Measurements from ENCODE around the gene ADAMTS19. TPM values are rescaled to one million over a fixed set of nuclear protein-coding genes. Genes with fewer than 3 reads are reported as not detected.
"Not testable (repeated sequence)": the region's sequence is repeated elsewhere in the genome, so short reads cannot be mapped to it uniquely, and the experiment has no call there.

Gene ADAMTS19
- total RNA-seq, 2 experiments from 2014 or later: not detected

DNA sequence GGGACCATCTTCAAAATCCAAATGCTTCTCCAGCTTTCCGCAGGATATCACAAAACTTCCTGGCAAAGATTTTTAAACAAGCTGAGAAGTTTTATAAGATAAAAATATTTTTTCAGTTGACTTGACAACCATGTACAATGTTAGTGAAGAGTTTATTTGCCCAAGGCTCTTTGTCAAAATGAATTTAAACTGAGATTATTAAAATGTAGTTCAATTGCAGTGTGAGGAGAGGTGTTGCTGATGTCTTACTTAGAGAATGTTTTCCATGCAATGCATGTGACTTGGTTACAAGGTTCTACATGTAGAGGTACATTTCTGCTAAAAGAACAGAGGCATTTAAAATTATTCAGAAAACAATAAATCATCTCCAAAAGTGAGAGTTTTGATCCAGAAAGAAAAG is 156.4 kb downstream of the ADAMTS19 start:
- POLR2A ChIA-PET: interaction anchor here (0.6 kb wide), 1 partner anchor 30 kb away, joined by 3 read pairs; no protein-coding TSS in a partner anchor
- no peaks in the 10 kb centered on the region for H3K36me3 Mint-ChIP-seq (ENCODE audit: low read depth)
- H3K27me3 Mint-ChIP-seq: no peaks in the 10 kb centered on the region
- CTCF ChIA-PET: no interaction called here
- no peaks in the 10 kb centered on the region for H3K4me1 Mint-ChIP-seq
- H3K27ac Mint-ChIP-seq: no peak overlapping the region
- no peak for DNase-seq
- no peaks in the 10 kb centered on the region for H3K9me3 Mint-ChIP-seq (ENCODE audit: low read depth)
- no peak for ATAC-seq
- no peak overlapping the region for H3K4me3 Mint-ChIP-seq
- intact Hi-C loops (cut with DNase I, micrococcal nuclease): no loop called here

DNA sequence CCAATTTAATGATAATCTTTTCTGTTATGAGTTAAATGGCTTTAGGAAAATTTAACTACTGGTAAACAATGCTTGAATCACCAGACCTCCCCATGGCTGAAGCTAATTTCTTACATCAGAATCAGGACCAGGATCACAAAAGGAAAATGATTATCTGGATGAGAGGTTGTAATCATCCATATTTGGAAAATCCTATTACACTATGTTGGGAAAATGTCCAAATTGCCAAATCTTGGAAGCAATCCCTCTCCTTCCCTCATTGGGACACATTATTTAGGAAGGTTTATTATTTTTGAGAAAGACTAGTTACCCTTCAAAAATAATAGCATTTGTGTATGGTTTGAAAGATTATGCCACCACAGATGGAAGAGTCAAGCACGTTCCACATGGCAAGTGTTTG is 157.1 kb downstream of the ADAMTS19 start:
- DNase-seq (no peak), ATAC-seq (no peak)
- H3K9me3 Mint-ChIP-seq (ENCODE audit: low read depth): no peaks in the 10 kb centered on the region
- POLR2A ChIA-PET: no interaction called here
- H3K4me1 Mint-ChIP-seq: no peaks in the 10 kb centered on the region
- no peak overlapping the region for H3K4me3 Mint-ChIP-seq
- no peak overlapping the region for H3K27ac Mint-ChIP-seq
- H3K36me3 Mint-ChIP-seq (ENCODE audit: low read depth): no peaks in the 10 kb centered on the region
- H3K27me3 Mint-ChIP-seq: no peaks in the 10 kb centered on the region
- CTCF ChIA-PET: no interaction called here
- intact Hi-C loops (cut with DNase I, micrococcal nuclease): no loop called here

- ChIA-PET POLR2A (no interaction called here), CTCF (no interaction called here)
- DNase-seq: no peak
- intact Hi-C loops (cut with DNase I, micrococcal nuclease): no loop called here
- no peaks in the 10 kb centered on the region for H3K27me3 Mint-ChIP-seq
- no peak for ATAC-seq
- H3K4me3 Mint-ChIP-seq: no peak overlapping the region
- H3K4me1 Mint-ChIP-seq: no peaks in the 10 kb centered on the region
- no peaks in the 10 kb centered on the region for H3K36me3 Mint-ChIP-seq (ENCODE audit: low read depth)
- H3K9me3 Mint-ChIP-seq (ENCODE audit: low read depth): no peaks in the 10 kb centered on the region
- H3K27ac Mint-ChIP-seq: no peak overlapping the region
Measured at GRCh38 chr5:129619782-129620181, 159.7 kb downstream of the ADAMTS19 start.

GRCh38 chr5:129622531-129622930 is 162.4 kb downstream of the ADAMTS19 start:
- intact Hi-C loops (cut with DNase I, micrococcal nuclease): no loop called here
- no peaks in the 10 kb centered on the region for H3K4me1 Mint-ChIP-seq
- no peaks in the 10 kb centered on the region for H3K9me3 Mint-ChIP-seq (ENCODE audit: low read depth)
- ChIA-PET POLR2A (no interaction called here), CTCF (no interaction called here)
- ATAC-seq: no peak
- no peaks in the 10 kb centered on the region for H3K27me3 Mint-ChIP-seq
- H3K4me3 Mint-ChIP-seq: no peak overlapping the region
- DNase-seq: no peak
- H3K27ac Mint-ChIP-seq: no peak overlapping the region
- no peaks in the 10 kb centered on the region for H3K36me3 Mint-ChIP-seq (ENCODE audit: low read depth)

DNA sequence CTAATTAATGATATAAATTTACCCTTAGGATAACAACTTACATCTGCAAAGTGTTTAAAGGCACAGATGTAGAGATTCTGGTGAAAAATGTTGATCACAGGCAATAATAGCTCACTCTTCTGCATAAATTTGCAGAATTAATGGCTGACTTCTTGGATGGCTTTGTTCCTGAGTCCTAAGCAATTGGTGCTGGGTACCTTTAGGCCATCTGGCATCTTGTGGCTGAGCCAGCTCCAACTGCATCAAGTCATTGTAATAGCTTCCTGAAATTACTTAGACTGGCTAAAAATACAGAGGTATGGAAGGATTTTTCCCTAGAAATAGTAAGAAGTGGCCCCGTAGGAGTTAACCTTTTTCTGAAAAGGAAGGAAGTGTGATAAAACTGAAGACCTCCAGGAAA is 169.5 kb downstream of the ADAMTS19 start:
- POLR2A ChIA-PET: no interaction called here
- peaks cover 6% of the 10 kb centered on the region for H3K9me3 Mint-ChIP-seq (ENCODE audit: low read depth)

GRCh38 chr5:129630101-129630500 is 170.0 kb downstream of the ADAMTS19 start:
- no peaks in the 10 kb centered on the region for H3K4me1 Mint-ChIP-seq
- intact Hi-C loops (cut with DNase I, micrococcal nuclease): no loop called here
- ChIA-PET CTCF (no interaction called here), POLR2A (no interaction called here)
- H3K4me3 Mint-ChIP-seq: no peak overlapping the region
- peaks cover 6% of the 10 kb centered on the region for H3K9me3 Mint-ChIP-seq (ENCODE audit: low read depth)
- H3K27ac Mint-ChIP-seq: no peak overlapping the region
- H3K27me3 Mint-ChIP-seq: no peaks in the 10 kb centered on the region
- ATAC-seq (no peak), DNase-seq (no peak)
- no peaks in the 10 kb centered on the region for H3K36me3 Mint-ChIP-seq (ENCODE audit: low read depth)

More for the DNA sequence above, 169.5 kb downstream of the ADAMTS19 start:
- CTCF ChIA-PET: no interaction called here
- intact Hi-C loops (cut with DNase I, micrococcal nuclease): no loop called here
- Mint-ChIP-seq H3K4me1 (no peaks in the 10 kb centered on the region), H3K4me3 (no peak overlapping the region), H3K27me3 (no peaks in the 10 kb centered on the region), H3K27ac (no peak overlapping the region), H3K36me3 (ENCODE audit: low read depth) (no peaks in the 10 kb centered on the region)
- DNase-seq (no peak), ATAC-seq (no peak)

- ATAC-seq (no peak), DNase-seq (no peak)
- no peaks in the 10 kb centered on the region for H3K27me3 Mint-ChIP-seq
- CTCF ChIA-PET: no interaction called here
- H3K9me3 Mint-ChIP-seq (ENCODE audit: low read depth): peaks cover 9% of the 10 kb centered on the region
- no peaks in the 10 kb centered on the region for H3K4me1 Mint-ChIP-seq
- H3K27ac Mint-ChIP-seq: no peak overlapping the region
- H3K4me3 Mint-ChIP-seq: no peak overlapping the region
- intact Hi-C loops (cut with DNase I, micrococcal nuclease): no loop called here
- POLR2A ChIA-PET: no interaction called here
- no peaks in the 10 kb centered on the region for H3K36me3 Mint-ChIP-seq (ENCODE audit: low read depth)
Measured at GRCh38 chr5:129631961-129632360, 171.9 kb downstream of the ADAMTS19 start.

- H3K27me3 Mint-ChIP-seq; ATAC-seq; H3K9me3 Mint-ChIP-seq (ENCODE audit: low read depth); intact Hi-C loops (cut with DNase I, micrococcal nuclease); DNase-seq; H3K27ac Mint-ChIP-seq; POLR2A ChIA-PET; H3K36me3 Mint-ChIP-seq (ENCODE audit: low read depth); CTCF ChIA-PET; H3K4me3 Mint-ChIP-seq; H3K4me1 Mint-ChIP-seq: not testable (repeated sequence)
Measured at GRCh38 chr5:129637501-129637900, 177.4 kb downstream of the ADAMTS19 start.

- CTCF ChIA-PET: no interaction called here
Measured at GRCh38 chr5:129639331-129639730, 179.2 kb downstream of the ADAMTS19 start.

GRCh38 chr5:129652349-129653056 is 192.4 kb downstream of the ADAMTS19 start:
- Mint-ChIP-seq H3K27ac (no peak overlapping the region), H3K9me3 (ENCODE audit: low read depth) (no peaks in the 10 kb centered on the region), H3K4me3 (no peak overlapping the region), H3K27me3 (peaks cover 3% of the 10 kb centered on the region), H3K36me3 (ENCODE audit: low read depth) (no peaks in the 10 kb centered on the region), H3K4me1 (no peaks in the 10 kb centered on the region)
- DNase-seq (no peak), ATAC-seq (no peak)
- intact Hi-C loops (cut with DNase I, micrococcal nuclease): loop anchor here in 1 of 2 experiments (10.0 kb wide), 1 partner anchor 618 kb away; no protein-coding TSS in a partner anchor
- ChIA-PET POLR2A (no interaction called here), CTCF (no interaction called here)

More at GRCh38 chr5:129639331-129639730, 179.2 kb downstream of the ADAMTS19 start:
- Mint-ChIP-seq H3K36me3 (ENCODE audit: low read depth) (no peaks in the 10 kb centered on the region), H3K4me3 (no peak overlapping the region), H3K27ac (no peak overlapping the region), H3K4me1 (no peaks in the 10 kb centered on the region), H3K9me3 (ENCODE audit: low read depth) (peaks cover 3% of the 10 kb centered on the region), H3K27me3 (peaks cover 4% of the 10 kb centered on the region)
- no peak for DNase-seq
- no peak for ATAC-seq
- POLR2A ChIA-PET: no interaction called here
- intact Hi-C loops (cut with DNase I, micrococcal nuclease): no loop called here

- ChIA-PET POLR2A (no interaction called here), CTCF (no interaction called here)
- Mint-ChIP-seq H3K4me3 (no peak overlapping the region), H3K9me3 (ENCODE audit: low read depth) (no peaks in the 10 kb centered on the region), H3K27ac (no peak overlapping the region), H3K4me1 (no peaks in the 10 kb centered on the region), H3K27me3 (peaks cover 2% of the 10 kb centered on the region), H3K36me3 (ENCODE audit: low read depth) (no peaks in the 10 kb centered on the region)
- DNase-seq (no peak), ATAC-seq (no peak)
- intact Hi-C loops (cut with DNase I, micrococcal nuclease): loop anchor here in 1 of 2 experiments (10.0 kb wide), 1 partner anchor 618 kb away; no protein-coding TSS in a partner anchor
Measured at GRCh38 chr5:129653057-129653375, 192.9 kb downstream of the ADAMTS19 start.

DNA sequence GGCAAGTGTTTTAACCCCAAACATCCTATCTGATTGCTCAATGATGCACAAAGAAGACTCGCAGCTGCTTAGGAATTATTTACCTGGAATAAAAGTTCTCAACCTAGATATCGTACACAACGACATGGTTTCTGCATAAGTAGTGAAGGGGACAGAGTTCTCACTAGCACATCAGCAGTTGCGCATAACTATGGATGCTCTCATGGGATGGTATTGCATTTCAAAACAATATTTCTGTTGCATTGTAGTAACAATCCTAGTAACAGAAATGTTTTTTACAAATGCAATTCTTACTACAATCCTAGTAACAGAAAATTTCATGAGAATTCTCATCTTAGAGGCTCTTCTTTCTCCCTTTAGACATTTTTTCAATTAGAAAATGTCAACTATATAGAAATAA is 193.3 kb downstream of the ADAMTS19 start:
- POLR2A ChIA-PET: no interaction called here
- DNase-seq: no peak
- no peak overlapping the region for H3K4me3 Mint-ChIP-seq
- CTCF ChIA-PET: no interaction called here
- intact Hi-C loops (cut with DNase I, micrococcal nuclease): loop anchor here in 1 of 2 experiments (10.0 kb wide), 1 partner anchor 619 kb away; no protein-coding TSS in a partner anchor
- peaks cover 2% of the 10 kb centered on the region for H3K27me3 Mint-ChIP-seq
- H3K27ac Mint-ChIP-seq: no peak overlapping the region
- no peaks in the 10 kb centered on the region for H3K9me3 Mint-ChIP-seq (ENCODE audit: low read depth)
- H3K36me3 Mint-ChIP-seq (ENCODE audit: low read depth): no peaks in the 10 kb centered on the region
- ATAC-seq: no peak
- H3K4me1 Mint-ChIP-seq: no peaks in the 10 kb centered on the region
